Astrocyte (in vitro differentiated cells and primary cell): ENCODE results near the gene TEPSIN. TPM values are rescaled to one million over a fixed set of nuclear protein-coding genes. Genes with fewer than 3 reads are reported as not detected.

ENCODE experiments used
- DNase-seq: peaks from one replicate; pipeline ENCODE4 v3.0.0-alpha.2; 2010; ENCODE audit warnings: low read depth
- FAIRE-seq: peaks from 2 replicates; lab custom pipeline; 2011; peaks lifted over from hg19 to GRCh38; lab: Jason Lieb, UNC
- H2AFZ ChIP-seq: 2 replicates; pipeline ENCODE4 v1.6.0; 2012; ENCODE audit warnings: low read depth, low read length, inconsistent platforms
- H3K27ac ChIP-seq: 2 replicates; pipeline ENCODE4 v1.5.1; 2011; ENCODE audit warnings: low read depth, low read length, inconsistent platforms
- H3K27me3 ChIP-seq: 2 replicates; pipeline ENCODE4 v1.6.0; 2011; ENCODE audit warnings: low read length, inconsistent platforms; ENCODE audit not compliant: insufficient read depth
- H3K36me3 ChIP-seq: 2 replicates; pipeline ENCODE4 v1.5.1; 2011; ENCODE audit warnings: low read length, inconsistent platforms; ENCODE audit not compliant: insufficient read depth
- H3K4me1 ChIP-seq: 2 replicates; pipeline ENCODE4 v1.5.1; 2011; ENCODE audit warnings: low read length, inconsistent platforms; ENCODE audit not compliant: insufficient read depth
- H3K4me2 ChIP-seq: 2 replicates; pipeline ENCODE4 v1.6.0; 2012; ENCODE audit warnings: low read length, inconsistent platforms
- H3K4me3 ChIP-seq: 2 replicates; pipeline ENCODE4 v1.5.1; 2011; ENCODE audit warnings: low read depth, mild to moderate bottlenecking, low read length, inconsistent platforms; ENCODE audit not compliant: insufficient read depth
- H3K79me2 ChIP-seq: 2 replicates; pipeline ENCODE4 v1.6.0; 2012; ENCODE audit warnings: mild to moderate bottlenecking, low read length, inconsistent platforms; ENCODE audit not compliant: insufficient read depth
- H3K9ac ChIP-seq: 2 replicates; pipeline ENCODE4 v1.6.0; 2012; ENCODE audit warnings: mild to moderate bottlenecking, low read length, inconsistent platforms
- H3K9me3 ChIP-seq: 2 replicates; pipeline ENCODE4 v1.5.1; 2012; ENCODE audit warnings: low read depth, mild to moderate bottlenecking, low read length, inconsistent platforms; ENCODE audit not compliant: insufficient read depth
- H4K20me1 ChIP-seq: 2 replicates; pipeline ENCODE4 v1.6.0; 2012; ENCODE audit warnings: low read length, inconsistent platforms; ENCODE audit not compliant: insufficient read depth
- H3K27ac Mint-ChIP-seq: one replicate; pipeline ENCODE4 v1.8.0; 2021; ENCODE audit warnings: mild to moderate bottlenecking, mixed read lengths; ENCODE audit not compliant: unreplicated experiment
- H3K27me3 Mint-ChIP-seq: one replicate; pipeline ENCODE4 v1.8.0; 2021; ENCODE audit warnings: low read depth, mixed read lengths; ENCODE audit not compliant: unreplicated experiment
- H3K36me3 Mint-ChIP-seq: one replicate; pipeline ENCODE4 v1.8.0; 2021; ENCODE audit warnings: low read depth, mixed read lengths; ENCODE audit not compliant: unreplicated experiment
- H3K4me1 Mint-ChIP-seq: one replicate; pipeline ENCODE4 v1.8.0; 2021; ENCODE audit warnings: low read depth, mixed read lengths; ENCODE audit not compliant: unreplicated experiment
- H3K4me3 Mint-ChIP-seq: one replicate; pipeline ENCODE4 v1.8.0; 2021; ENCODE audit warnings: mild to moderate bottlenecking, moderate library complexity, mixed read lengths; ENCODE audit not compliant: unreplicated experiment
- H3K9me3 Mint-ChIP-seq: one replicate; pipeline ENCODE4 v1.8.0; 2021; ENCODE audit warnings: mild to moderate bottlenecking, mixed read lengths; ENCODE audit not compliant: unreplicated experiment
- CTCF ChIP-seq: IDR thresholded peaks from 2 replicates; pipeline ENCODE4 v1.5.1; 2011; ENCODE audit warnings: low read depth, mild to moderate bottlenecking, inconsistent platforms, low read length, moderate library complexity; ENCODE audit not compliant: insufficient read depth
- EZH2 ChIP-seq: IDR thresholded peaks from 2 replicates; pipeline ENCODE4 v1.6.1; 2012; ENCODE audit warnings: mild to moderate bottlenecking, low read length, inconsistent platforms; ENCODE audit not compliant: insufficient read depth
- total RNA-seq: library from RNA; stranded (reverse); gene quantifications from 2 replicates; pipeline ENCODE4 v1.2.1, GENCODE V29; 2021

Gene TEPSIN
- total RNA-seq, 1 donor from 2014 or later, result 26.4 TPM

- TF ChIP-seq EZH2 (no peak), CTCF (no peak)
- Histone ChIP-seq H3K4me3 (no peak overlapping the region), H2AFZ (no peak overlapping the region), H3K4me2 (no peak overlapping the region), H3K9ac (no peak overlapping the region), H4K20me1 (no peaks in the 10 kb centered on the region), H3K27ac (no peak overlapping the region), H3K36me3 (no peaks in the 10 kb centered on the region), H3K9me3 (no peaks in the 10 kb centered on the region), H3K79me2 (no peaks in the 10 kb centered on the region), H3K27me3 (no peaks in the 10 kb centered on the region), H3K4me1 (no peaks in the 10 kb centered on the region)
- no peak overlapping the region for H3K27ac Mint-ChIP-seq
- H3K4me1 Mint-ChIP-seq, result no peaks in the 10 kb centered on the region
- H3K36me3 Mint-ChIP-seq, result peaks cover 4% of the 10 kb centered on the region
- FAIRE-seq (no peak), DNase-seq (no peak)
- H3K4me3 Mint-ChIP-seq, result no peak overlapping the region
- peaks cover 2% of the 10 kb centered on the region for H3K27me3 Mint-ChIP-seq
- H3K9me3 Mint-ChIP-seq, result no peaks in the 10 kb centered on the region
Measured at GRCh38 chr17:81202318-81202717, 36.5 kb downstream of the TEPSIN start.

- Histone ChIP-seq H3K4me1 (no peaks in the 10 kb centered on the region), H3K4me3 (no peak overlapping the region), H3K9me3 (no peaks in the 10 kb centered on the region), H3K9ac (no peak overlapping the region), H3K27me3 (no peaks in the 10 kb centered on the region), H3K4me2 (no peak overlapping the region), H2AFZ (no peak overlapping the region), H3K36me3 (no peaks in the 10 kb centered on the region), H3K27ac (no peak overlapping the region), H4K20me1 (no peaks in the 10 kb centered on the region), H3K79me2 (no peaks in the 10 kb centered on the region)
- Mint-ChIP-seq H3K36me3 (peaks cover 2% of the 10 kb centered on the region), H3K9me3 (no peaks in the 10 kb centered on the region), H3K27ac (no peak overlapping the region), H3K27me3 (peaks cover 2% of the 10 kb centered on the region), H3K4me3 (no peak overlapping the region), H3K4me1 (no peaks in the 10 kb centered on the region)
- TF ChIP-seq CTCF (peak; percentile 62), EZH2 (no peak)
- DNase-seq, result peak; percentile 40
- FAIRE-seq, result no peak
Measured at GRCh38 chr17:81200695-81201580, 37.9 kb downstream of the TEPSIN start.

GRCh38 chr17:81200201-81200600 lies 38.7 kb downstream of the TEPSIN start:
- no peaks in the 10 kb centered on the region for H3K4me1 Mint-ChIP-seq
- no peaks in the 10 kb centered on the region for H3K9me3 ChIP-seq
- H3K79me2 ChIP-seq, result no peaks in the 10 kb centered on the region
- H4K20me1 ChIP-seq, result no peaks in the 10 kb centered on the region
- no peak overlapping the region for H3K27ac Mint-ChIP-seq
- peaks cover 2% of the 10 kb centered on the region for H3K36me3 Mint-ChIP-seq
- no peaks in the 10 kb centered on the region for H3K4me1 ChIP-seq
- H3K4me3 Mint-ChIP-seq, result no peak overlapping the region
- H3K36me3 ChIP-seq, result no peaks in the 10 kb centered on the region
- no peaks in the 10 kb centered on the region for H3K9me3 Mint-ChIP-seq
- no peak overlapping the region for H3K9ac ChIP-seq
- no peak for DNase-seq
- no peak overlapping the region for H2AFZ ChIP-seq
- FAIRE-seq, result no peak
- H3K27me3 ChIP-seq, result no peaks in the 10 kb centered on the region
- TF ChIP-seq CTCF, result no peak
- TF ChIP-seq EZH2, result no peak
- no peak overlapping the region for H3K4me3 ChIP-seq
- no peak overlapping the region for H3K27ac ChIP-seq
- H3K4me2 ChIP-seq, result no peak overlapping the region
- H3K27me3 Mint-ChIP-seq, result peaks cover 2% of the 10 kb centered on the region
